Immature natural killer cell (primary cell): ENCODE results near the gene MAP10. TPM values are rescaled to one million over a fixed set of nuclear protein-coding genes. Genes with fewer than 3 reads are reported as not detected.

Experiments
- DNase-seq, 3 donors: peaks; one replicate each; pipeline ENCODE4 v3.0.0; 2022; ENCODE audit warnings: mixed read lengths in 1 of 3
- H3K27ac Mint-ChIP-seq, 6 donors: one replicate each; pipeline ENCODE4 v1.8.0; 2020; ENCODE audit warnings: mixed read lengths in 6 of 6, mild to moderate bottlenecking in 5 of 6, inconsistent platforms in 4 of 6, moderate library complexity in 3 of 6
- H3K27me3 Mint-ChIP-seq, 3 donors: one replicate each; pipeline ENCODE4 v1.8.0; 2020 to 2021; ENCODE audit warnings: low read depth in 3 of 3, mild to moderate bottlenecking in 3 of 3, mixed read lengths in 3 of 3, moderate library complexity in 3 of 3, inconsistent platforms in 1 of 3
- H3K36me3 Mint-ChIP-seq, 3 donors: one replicate each; pipeline ENCODE4 v1.8.0; 2020; ENCODE audit warnings: mixed read lengths in 3 of 3, inconsistent platforms in 2 of 3, mild to moderate bottlenecking in 2 of 3
- H3K4me1 Mint-ChIP-seq, 2 donors: one replicate each; pipeline ENCODE4 v1.8.0; 2020; ENCODE audit warnings: inconsistent platforms in 2 of 2, mild to moderate bottlenecking in 2 of 2, mixed read lengths in 2 of 2, moderate library complexity in 1 of 2
- H3K4me3 Mint-ChIP-seq, 5 donors: one replicate each; pipeline ENCODE4 v1.8.0; 2020; ENCODE audit warnings: mild to moderate bottlenecking in 5 of 5, mixed read lengths in 5 of 5, inconsistent platforms in 3 of 5, moderate library complexity in 3 of 5
- H3K9me3 Mint-ChIP-seq, 6 donors: one replicate each; pipeline ENCODE4 v1.8.0; 2020; ENCODE audit warnings: mild to moderate bottlenecking in 6 of 6, mixed read lengths in 6 of 6, inconsistent platforms in 4 of 6, moderate library complexity in 3 of 6
- polyA plus RNA-seq, 3 donors: library from polyadenylated mRNA; unstranded; fragments of 300-500 nt; fragmentation: Illumina TruSeq; gene quantifications; one replicate each; pipeline ENCODE4 v1.2.3, GENCODE V29; 2021

Gene MAP10
- polyA plus RNA-seq, 3 donors from 2014 or later: 0.55 to 1.7 (median 0.81) TPM

DNA sequence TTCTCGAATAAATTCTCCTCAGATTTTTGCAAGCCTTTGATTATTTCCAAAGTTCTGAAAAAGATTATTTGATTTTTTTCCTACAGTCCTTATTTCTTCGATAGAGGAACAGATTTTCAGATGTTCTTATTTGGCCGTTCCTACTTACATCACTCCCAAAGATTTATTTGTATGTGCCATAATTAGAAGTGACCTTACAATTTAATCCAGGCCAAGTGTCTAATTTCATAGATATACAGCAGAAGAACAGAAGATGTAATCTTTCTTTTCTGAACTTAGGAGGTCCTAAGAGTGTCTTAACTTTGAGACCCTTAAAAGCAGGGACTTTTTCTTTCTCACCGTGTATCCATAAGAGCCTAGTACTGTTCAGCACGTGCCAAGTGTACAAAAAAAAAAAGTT lies 46.3 kb downstream of the MAP10 start:
- peaks cover 4 to 11% (median 4%) of the 10 kb centered on the region in 3 donors for H3K27me3 Mint-ChIP-seq
- H3K4me1 Mint-ChIP-seq: no peaks in the 10 kb centered on the region
- DNase-seq: no peak
- no peaks in the 10 kb centered on the region for H3K36me3 Mint-ChIP-seq
- no peak overlapping the region for H3K4me3 Mint-ChIP-seq
- H3K9me3 Mint-ChIP-seq: peaks cover 0 to 2% (median 0%) of the 10 kb centered on the region in 6 donors
- H3K27ac Mint-ChIP-seq: no peak overlapping the region

DNA sequence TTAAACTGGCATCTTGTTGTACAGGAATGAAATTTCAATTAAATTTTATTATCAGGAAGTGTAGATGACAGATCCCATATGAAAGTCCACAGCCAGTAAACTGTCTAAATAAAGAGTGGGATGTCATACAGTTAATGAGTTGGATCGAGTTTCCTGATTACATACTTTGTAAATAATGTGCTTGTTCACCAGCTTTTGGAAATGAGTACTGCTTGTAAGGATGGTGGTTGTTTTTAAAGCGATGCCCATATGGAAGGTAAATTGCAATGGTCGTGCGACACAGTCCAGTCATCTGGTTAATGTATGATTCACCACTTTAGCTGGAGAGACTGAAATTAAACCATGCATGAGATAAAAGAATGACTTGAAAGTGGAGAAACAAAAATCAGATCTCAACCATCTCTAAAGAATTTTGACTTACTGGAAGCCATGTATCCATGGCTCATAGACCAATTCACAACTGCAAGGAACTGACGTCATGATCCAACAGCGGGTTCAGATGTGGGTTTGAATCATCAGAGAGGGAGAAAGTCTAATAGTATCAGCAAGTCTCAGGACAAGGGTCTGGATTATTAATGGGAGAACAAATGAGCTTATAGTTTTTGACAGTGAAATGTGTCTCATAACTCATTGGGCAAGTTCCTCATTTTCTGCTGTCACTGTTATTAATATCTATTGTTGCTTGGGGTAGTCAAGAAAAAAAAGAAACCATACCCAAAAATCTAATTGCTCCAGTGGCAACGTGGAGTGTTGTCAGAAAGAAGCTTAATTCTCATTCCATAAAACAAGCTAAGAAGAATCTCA lies 49.0 kb downstream of the MAP10 start:
- Mint-ChIP-seq H3K4me1 (no peaks in the 10 kb centered on the region), H3K9me3 (peaks cover 0 to 2% (median 0%) of the 10 kb centered on the region in 6 donors), H3K27ac (no peak overlapping the region), H3K4me3 (no peak overlapping the region), H3K27me3 (peaks cover 2 to 22% (median 2%) of the 10 kb centered on the region in 3 donors), H3K36me3 (no peaks in the 10 kb centered on the region)
- no peak for DNase-seq

DNA sequence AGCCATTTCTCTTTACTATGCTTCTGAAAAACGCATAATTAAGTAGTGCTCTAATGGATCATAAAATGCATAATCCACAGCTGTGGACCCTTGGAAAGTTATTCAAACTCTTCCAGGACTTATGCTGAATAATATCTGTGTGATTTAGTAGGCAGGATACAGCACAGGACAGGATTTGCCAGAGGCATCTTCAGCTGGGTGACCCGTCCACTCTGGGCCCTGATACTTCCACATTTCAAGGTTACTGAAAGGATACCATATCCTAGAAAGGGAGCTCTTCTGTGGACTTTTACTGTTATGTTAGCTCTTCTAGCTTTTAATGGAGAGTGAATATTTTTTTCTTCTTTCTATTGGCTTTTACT lies 49.6 kb downstream of the MAP10 start:
- H3K27me3 Mint-ChIP-seq: peaks cover 1 to 22% (median 2%) of the 10 kb centered on the region in 3 donors
- H3K36me3 Mint-ChIP-seq: no peaks in the 10 kb centered on the region
- H3K9me3 Mint-ChIP-seq: peaks cover 0 to 2% (median 0%) of the 10 kb centered on the region in 6 donors
- no peaks in the 10 kb centered on the region for H3K4me1 Mint-ChIP-seq
- H3K27ac Mint-ChIP-seq: no peak overlapping the region
- no peak for DNase-seq
- no peak overlapping the region for H3K4me3 Mint-ChIP-seq

DNA sequence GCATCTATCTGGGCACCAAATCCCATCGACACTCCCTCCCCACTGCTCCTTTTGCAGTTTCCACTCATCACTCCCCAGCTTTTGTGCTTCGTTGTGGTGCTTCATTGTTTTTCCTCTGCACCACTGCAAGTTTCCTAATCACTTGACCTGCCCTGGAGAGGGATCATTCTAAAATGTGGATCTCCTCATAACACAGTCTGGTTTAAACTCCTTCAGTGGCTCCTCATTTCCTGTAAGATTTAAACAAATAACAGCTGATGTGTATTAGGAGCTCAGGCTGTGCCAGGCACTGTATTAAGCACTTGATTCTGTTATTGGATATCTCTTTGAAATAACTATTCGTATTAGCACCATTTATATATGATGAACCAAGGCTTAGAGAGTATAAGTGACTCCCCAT lies 51.3 kb downstream of the MAP10 start:
- Mint-ChIP-seq H3K27ac (no peak overlapping the region), H3K36me3 (no peaks in the 10 kb centered on the region), H3K27me3 (peaks cover 0 to 20% (median 2%) of the 10 kb centered on the region in 3 donors), H3K4me3 (no peak overlapping the region), H3K4me1 (no peaks in the 10 kb centered on the region), H3K9me3 (peaks cover 0 to 2% (median 0%) of the 10 kb centered on the region in 6 donors)
- DNase-seq: no peak

Other genes starting within 250 kb of the MAP10 start
- gene SIPA1L2, start 175.3 kb upstream of the MAP10 start, polyA plus RNA-seq: under 1 TPM in 1 of 3 donors, not detected in 2; 0.54 TPM
- 10 to 100 TPM; 34.3 to 71.2 (median 57.3) TPM for gene NTPCR, start 145.2 kb downstream of the MAP10 start, polyA plus RNA-seq